ENCODE data around the gene MBOAT7.
"Not testable (repeated sequence)": the region's sequence is repeated elsewhere in the genome, so short reads cannot be mapped to it uniquely, and the experiment has no call there.

Gene MBOAT7

DNA sequence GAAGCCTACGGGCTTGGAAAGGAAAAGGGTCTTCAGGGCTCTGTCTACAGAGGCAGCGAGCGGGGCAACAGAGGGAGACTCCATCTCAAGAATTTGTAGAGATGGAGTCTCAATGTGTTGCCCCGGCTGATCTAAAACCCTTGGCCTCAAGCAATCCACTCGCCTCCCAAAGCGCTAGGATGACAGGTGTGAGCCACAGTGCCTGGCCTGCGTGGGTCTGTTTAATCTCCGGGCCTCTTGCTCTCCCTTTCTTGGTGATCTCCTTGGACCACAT is 19.3 kb upstream of the MBOAT7 start:
- no peak for DNase-seq

DNA sequence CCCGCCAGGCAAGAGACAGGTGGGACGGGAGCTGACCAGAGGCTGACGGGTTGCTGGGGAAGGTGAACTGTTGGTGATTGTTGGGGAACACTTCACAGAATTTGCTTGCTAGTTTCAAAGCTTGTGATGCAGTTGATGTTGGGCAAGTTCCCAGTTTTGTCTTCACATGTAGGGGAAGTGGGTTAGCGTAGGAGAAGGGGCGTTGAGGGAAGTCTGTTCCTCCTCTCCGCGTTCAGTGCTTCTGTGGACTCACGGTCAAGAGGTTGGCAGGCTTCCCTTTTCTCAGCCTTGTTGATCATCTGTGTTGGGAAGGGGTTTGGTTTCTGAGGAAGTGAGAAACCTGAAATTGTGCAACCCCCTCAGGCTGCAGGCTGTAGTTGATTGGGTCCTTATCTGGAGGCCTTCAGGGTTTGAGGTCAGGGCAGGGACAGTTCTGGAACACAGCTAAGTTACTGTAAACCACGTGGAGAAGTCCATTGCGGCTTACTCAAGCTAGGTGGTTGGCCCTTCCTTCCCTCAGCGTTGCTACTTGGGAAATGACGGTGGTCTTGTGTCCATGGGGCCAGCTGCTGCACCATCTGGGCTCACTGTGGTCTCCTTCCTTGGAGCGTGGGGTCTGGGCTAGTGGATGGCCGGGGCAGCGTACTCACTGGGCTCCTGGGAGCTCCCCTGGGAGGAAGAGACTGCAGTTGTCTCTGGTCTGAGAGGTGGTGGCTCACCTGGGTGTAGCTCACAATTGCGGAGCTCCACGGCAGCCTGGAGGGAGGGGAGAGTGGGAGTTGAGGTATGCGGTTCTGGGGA is 18.8 kb upstream of the MBOAT7 start:
- DNase-seq = no peak

DNA sequence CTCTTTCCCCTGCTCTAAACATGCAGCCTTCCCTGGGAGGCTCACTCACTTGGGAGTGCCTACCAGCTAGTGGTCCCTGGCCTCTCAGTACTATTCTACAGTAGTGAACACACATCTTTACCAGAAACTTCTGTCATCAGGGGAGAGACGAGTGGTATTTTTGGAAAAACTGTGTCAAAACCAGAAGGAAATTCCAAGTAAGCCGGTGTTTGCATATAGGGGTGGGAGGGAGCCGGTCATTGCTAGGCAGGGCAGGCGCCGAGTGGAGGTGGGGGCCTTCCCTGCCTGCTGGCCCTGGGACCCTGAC is 18.2 kb upstream of the MBOAT7 start:
- no peak for DNase-seq

DNA sequence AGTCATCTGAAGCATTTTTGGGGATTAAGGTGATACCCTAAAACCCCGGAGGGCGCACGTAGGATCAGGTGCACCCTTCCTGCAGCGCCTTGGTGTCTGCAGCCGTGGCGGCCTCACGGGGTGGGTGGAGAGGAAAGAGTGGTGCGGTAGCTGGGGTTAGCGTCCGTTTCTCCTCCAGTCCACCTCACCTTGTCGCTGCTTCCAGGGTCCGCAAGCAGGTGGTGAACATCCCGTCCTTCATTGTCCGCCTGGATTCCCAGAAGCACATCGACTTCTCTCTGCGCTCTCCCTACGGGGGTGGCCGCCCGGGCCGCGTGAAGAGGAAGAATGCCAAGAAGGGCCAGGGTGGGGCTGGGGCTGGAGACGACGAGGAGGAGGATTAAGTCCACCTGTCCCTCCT is 17.8 kb upstream of the MBOAT7 start:
- not testable (repeated sequence) for DNase-seq

DNA sequence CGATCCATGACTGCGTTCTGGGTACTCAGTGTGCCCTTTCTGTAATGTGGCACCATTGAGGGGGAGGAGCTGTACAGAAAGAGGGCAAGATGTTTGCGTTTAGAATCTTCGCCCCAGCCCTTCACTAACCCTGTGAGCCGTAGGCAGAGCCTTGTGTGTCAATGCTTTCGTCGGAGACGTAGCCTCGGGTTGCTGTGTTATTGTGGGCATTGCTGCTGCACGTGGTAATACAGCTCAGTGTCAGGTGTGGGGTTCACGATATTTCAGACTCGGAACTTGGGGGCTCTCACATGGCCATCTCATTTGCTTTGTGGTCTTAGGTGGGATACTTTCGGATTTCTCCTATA is 17.4 kb upstream of the MBOAT7 start:
- DNase-seq = no peak

DNA sequence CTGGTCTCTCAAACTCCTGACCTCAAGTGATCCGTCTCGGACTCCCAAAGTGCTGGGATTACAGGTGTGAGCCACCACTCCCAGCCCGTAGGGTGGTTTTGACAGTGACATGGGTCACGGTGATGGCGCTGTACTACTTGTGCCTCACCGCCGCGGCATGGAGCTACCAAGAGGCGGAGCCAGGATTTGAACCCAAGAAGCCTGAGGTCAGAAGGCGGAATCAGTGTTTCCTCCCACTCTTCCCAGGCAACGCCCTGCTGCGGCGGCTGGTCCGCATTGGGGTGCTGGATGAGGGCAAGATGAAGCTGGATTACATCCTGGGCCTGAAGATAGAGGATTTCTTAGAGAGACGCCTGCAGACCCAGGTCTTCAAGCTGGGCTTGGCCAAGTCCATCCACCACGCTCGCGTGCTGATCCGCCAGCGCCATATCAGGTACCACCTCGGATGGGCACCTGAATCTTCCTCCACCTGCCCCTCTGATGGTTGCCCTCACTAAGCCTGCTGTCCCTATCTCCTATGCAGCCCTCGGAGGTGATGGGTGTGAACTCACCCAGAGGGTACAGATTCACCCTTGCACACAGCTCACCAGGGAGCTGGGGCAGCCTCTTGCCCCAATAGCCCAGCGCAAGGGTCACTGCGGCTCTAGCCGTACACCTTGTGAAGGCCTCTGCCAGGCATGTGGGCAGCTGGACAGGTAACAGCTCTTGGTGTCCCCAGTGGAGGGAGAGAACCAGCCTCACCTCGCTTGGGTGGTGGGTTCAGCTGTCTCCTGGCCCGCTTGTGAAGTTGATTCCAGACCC is 16.9 kb upstream of the MBOAT7 start:
- DNase-seq = no peak

DNA sequence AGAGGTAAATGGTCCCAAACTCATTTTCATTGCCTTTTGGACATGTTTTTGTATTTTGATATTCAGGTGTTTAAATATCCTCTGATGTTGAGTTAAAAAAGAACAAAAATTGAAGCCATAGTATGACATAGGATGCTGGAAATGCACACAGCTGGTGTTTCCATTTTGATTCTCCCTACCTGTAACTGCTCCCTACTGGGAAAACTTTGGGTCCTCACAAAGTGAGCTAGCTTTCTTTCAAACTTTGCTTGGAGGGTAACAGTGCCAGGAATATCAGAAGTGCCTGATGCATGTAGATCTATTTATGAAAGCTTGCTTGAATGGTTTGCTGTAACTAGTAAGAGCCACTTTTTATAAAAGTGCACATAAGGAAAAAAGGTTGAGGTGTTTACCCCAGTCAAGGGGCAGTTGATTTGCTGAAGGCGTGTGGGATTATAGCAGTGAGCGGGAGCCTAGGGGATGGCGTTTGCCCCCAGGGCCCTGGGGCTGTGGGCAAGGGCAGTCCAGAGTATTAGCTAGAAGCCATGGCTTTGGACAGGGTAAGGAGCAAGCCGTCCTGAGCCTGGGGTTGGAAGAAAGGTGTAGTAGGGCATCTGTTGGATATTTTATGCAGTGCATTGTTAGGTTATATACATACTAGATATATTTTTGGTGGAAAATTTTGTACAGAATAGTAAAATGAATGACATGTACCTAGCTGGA is 15.5 kb upstream of the MBOAT7 start:
- DNase-seq = no peak

DNA sequence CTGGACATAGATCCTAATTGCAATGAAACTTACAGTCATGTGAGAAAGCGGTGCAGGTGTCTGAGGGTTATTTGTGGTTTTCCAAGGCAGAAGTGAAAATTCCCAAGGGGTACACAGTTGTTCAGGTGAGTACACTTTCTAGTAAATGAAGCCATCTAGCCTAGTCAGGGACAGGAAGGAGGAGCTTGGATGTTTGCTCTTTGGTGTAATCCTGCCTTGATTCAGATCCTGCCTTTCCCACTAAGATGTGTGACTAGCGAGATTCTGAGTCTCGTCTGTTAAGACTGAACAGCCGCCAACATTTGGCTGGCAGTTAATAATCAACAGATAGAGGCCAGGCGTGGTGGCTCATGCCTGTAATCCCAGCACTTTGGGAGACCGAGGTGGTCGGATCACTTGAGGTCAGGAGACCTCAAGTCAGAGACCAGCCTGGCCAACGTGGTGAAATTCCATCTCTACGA is 13.8 kb upstream of the MBOAT7 start:
- no peak for DNase-seq

DNA sequence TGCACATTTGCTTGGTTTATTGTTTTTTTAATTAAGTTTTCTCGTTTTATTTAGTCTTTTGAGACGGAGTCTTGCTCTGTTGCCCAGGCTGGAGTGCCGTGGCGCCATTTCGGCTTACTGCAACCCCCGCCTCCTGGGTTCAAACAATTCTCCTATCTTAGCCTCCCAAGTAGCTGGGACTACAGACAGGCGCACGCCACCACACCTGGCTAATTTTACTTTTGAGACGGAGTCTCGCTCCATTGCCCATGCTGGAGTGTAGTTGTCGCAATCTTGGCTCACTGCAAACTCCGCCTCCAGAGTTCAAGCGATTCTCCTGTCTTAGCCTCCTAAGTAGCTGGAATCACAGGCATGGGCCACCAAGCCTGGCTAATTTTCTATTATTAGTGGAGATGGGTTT is 12.6 kb upstream of the MBOAT7 start:
- DNase-seq = no peak

DNA sequence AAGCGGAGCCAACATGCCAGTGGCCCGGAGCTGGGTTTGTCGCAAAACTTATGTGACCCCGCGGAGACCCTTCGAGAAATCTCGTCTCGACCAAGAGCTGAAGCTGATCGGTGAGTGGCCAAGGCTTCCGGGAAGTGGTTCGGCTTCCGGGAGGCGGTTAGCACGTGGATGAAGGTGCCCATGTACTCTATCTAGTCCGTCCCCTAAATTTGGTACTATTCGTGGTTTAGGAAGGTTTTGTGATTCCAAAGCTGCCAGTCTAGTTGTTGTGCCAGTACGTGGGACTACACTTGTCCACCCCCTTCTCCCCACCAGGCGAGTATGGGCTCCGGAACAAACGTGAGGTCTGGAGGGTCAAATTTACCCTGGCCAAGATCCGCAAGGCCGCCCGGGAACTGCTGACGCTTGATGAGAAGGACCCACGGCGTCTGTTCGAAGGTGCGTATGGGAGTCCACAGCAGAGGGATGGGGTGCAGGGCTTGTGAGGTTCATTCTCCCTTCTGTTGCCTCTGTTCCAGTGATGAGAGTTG is 11.9 kb upstream of the MBOAT7 start:
- no peak for DNase-seq

DNA sequence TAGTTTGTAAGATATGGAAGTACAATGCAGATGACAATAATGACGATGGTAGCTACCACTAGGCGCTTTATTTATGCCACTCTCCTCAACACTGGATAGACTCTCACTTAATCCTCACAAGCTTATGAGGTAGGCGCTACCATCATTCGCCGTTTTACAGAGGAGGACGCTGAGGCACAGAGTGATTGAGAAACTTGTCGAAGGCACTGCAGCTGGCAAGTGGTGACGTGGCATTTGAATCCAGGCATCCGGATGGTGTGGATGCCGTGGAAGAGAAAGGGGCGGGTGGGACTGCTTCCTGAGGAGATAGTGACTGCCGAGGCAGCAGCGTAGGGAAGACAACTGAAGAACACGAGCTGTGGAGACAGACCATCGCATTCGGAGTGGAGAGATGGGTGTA is 10.0 kb upstream of the MBOAT7 start:
- DNase-seq = no peak

DNA sequence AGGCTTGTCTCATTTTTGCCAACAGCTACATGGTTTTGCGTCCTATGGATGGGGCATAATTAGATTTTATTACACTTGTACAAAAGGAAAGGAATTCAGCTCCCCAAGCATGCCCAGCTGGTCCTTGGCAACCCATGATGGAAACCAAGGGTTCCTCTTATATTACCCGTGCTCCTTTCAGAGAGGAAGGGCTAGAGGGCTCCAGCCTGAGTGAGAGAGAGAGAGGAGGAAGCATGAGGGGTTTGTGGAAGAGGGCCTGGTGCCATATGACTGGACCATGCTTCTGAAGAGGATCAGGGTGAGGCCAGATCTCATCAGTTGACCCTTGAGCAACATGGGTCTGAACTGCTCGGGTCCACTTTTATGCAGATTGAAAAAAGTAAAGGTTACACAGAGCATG is 7.7 kb upstream of the MBOAT7 start:
- no peak for DNase-seq

DNA sequence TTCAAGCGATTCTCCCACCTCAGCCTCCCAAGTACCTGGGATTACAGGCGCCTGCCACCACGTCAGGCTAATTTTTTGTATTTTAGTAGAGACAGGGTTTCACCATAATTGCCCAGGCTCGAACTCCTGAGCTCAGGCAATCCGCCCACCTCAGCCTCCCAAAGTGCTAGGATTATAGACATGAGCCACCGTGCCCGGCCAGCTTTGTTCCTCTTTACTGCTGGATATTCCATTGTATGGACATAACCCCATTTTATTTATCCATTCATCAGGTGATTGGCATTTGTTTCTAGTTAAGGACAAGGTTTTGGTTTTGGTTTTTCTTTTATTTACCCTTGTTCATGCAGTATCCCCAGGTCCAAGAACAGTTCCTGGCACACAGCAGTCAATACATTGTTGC is 7.2 kb upstream of the MBOAT7 start:
- no peak for DNase-seq

DNA sequence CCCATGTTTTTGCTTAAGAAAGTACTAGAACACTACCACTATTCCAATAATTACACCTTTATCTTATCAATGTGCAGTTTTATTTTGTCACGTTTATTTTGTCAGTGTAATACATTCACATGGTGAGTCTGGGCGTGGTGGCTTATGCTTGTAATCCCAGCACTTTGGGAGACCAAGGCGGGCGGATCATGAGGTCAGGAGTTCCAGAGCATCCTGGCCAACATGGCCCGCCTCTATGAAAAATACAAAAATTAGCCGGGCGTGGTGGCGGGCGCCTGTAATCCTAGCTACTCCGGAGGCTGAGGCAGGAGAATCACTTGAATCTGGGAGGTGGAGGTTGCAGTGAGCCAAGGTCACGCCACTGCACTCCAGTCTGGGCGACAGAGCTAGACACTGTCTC is 5.1 kb upstream of the MBOAT7 start:
- not testable (repeated sequence) for DNase-seq

DNA sequence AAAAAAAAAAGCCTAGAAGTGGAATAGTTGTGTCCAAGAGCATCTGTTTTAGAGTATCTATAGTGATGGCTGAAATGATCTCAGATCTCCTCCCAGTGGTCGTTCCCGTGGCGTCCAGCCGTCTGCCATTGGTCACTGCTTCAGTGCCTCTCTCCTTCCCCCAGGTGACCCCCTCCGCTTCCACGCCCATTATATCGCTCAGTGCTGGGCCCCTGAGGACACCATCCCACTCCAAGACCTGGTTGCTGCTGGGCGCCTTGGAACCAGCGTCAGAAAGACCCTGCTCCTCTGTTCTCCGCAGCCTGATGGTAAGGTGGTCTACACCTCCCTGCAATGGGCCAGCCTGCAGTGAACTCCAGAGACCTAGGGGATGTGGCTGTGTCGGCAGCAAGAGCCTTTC is 3.6 kb upstream of the MBOAT7 start:
- DNase-seq = no peak

DNA sequence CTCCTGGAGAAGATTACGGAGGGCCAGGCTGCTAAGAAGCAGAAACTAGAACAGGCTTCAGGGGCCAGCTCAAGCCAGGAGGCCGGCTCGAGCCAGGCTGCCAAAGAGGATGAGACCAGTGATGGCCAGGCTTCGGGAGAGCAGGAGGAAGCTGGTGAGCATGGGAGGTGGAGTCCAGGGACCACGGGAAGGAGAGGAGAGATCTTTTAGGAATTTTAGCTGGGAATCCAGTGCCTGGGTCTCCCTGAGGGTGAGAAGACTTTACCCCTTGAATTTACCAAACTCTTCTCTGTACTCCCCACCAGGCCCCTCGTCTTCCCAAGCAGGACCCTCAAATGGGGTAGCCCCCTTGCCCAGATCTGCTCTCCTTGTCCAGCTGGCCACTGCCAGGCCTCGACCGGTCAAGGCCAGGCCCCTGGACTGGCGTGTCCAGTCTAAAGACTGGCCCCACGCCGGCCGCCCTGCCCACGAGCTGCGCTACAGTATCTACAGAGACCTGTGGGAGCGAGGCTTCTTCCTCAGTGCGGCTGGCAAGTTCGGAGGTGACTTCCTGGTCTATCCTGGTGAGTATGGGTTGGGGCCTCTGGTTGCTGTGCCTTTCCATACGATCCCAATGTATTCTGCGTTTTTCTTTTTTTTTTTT is 2.6 kb upstream of the MBOAT7 start:
- no peak for DNase-seq

DNA sequence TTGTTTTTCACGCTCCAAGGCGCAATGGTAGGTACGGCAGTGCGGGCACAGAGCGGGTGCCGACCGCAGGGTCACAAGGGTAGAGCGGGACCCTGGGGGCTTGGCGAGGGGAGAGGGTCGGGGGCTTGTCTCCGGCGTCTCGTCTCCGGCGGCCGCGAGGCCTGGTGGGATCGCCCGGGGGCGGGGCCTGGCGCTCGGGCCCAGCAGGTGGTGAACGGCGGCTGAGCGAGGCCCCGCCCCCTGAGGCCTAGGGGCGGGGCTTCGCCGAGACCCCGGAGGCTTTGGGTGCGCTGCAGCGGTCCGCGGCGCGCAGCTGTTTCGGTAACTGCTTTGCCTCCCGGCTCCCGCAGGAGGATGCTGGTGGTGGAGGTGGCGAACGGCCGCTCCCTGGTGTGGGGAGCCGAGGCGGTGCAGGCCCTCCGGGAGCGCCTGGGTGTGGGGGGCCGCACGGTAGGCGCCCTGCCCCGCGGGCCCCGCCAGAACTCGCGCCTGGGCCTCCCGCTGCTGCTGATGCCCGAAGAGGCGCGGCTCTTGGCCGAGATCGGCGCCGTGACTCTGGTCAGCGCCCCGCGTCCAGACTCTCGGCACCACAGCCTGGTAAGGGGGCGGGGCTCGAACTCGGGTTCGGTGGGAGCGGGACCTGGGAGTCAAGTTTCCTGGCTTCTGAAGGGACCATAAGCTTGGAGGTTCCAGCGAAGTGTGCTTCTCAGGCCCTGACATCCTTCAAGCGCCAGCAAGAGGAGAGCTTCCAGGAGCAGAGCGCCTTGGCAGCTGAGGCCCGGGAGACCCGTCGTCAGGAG is 1.8 kb upstream of the MBOAT7 start, which contains the start of gene TSEN34:
Gene TSEN34 (plus strand): TSS at position 298 of the 800 bp plus-strand sequence. CDS start 57 bp downstream, at position 355.
- peak; percentile 90 for DNase-seq

DNA sequence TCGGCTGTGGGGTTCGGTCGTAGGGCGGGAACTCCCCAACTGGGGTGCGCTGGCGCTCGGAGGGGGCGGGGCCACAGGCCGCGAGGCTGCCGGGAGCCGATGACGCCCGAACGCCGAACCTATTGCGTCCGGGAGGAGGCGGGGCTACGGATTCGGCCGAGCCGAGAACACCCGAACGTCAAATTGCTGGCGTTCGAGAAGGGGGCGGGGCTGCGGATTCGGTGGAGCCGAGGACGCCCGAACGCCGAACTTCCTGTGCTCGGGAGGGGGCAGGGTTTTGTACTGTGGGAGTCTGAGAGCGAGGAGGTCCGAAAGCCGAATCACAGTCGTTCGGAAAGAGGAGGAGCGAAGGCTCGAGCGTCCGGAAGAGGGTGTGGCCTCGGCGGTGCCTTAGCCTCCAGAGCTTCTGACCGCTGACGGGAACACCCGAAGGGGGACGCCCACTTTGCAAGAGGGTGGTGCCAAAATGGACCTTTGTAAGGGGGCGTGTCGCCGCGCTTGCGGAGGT is 1.2 kb upstream of the MBOAT7 start:
- peak; percentile 100 for DNase-seq

DNA sequence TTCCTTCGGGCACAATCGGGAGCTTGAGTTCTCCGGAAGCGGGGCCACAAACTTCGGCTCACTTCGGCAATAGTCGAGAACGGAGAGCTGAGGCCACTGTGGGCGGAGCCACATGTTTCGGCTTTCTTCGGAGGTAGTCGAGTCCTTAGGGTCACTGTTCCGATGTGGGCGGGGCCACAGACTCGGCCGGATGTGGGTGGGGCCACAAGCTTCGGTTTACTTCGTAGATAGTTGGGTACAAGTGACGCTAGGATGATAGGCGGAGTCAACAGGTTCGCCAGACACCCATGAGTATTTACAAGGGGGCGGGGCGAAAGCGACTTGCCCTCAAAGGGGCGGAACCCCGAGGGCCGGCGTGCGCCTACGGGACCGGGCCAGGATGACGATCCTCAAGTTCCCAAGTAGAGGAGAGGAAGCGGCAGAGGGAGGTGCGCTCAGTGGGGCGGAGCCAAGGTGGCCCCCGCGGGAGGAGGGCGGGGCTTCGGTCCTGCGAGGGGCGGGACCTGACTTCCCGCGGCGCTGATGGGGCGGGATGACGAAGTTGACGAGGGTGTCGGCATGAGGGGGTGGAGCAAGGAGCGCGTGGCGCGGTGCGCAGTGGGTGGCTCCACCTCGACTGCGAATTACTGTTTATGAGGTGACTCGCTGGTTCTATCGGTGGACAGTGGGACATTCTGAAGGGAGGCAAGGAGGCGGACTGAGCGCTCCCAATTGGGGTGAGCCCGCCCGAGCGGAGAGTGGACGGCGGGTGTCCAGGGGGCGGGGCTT is 539 bp upstream of the MBOAT7 start:
- peak; percentile 100 for DNase-seq

DNA sequence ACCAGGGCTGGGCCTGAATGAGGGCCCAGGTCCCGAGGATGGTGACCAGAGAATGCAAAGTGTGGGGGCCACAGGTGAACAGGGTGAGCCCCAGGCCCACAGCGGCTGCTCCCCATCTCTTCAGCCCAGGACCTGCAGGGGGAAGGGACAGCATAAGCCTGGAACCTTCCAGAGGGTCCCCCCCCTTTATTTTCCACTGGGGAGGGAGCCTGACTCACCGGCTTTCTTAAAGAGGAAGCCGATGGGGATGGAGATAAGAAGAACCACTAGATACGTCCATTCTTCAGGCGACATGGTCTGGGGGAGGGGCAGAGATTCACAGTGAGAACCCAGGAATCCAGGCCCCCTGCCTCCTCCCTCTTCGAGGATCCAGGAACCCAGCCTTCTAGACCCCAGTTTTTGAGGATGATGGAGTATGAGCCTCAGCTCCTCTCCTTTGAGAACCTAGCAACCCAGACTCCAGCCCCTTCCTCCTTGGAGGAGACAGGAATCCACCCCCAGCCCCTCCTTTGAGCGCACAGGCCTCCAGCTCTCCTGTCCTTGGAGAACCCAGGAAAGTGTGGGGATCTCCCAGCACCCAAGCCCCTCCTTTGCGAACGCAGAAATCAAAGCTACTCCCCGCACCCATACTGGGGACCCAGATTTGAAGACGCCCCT is 1.0 kb downstream of the MBOAT7 start:
- peak; percentile 19 for DNase-seq

DNA sequence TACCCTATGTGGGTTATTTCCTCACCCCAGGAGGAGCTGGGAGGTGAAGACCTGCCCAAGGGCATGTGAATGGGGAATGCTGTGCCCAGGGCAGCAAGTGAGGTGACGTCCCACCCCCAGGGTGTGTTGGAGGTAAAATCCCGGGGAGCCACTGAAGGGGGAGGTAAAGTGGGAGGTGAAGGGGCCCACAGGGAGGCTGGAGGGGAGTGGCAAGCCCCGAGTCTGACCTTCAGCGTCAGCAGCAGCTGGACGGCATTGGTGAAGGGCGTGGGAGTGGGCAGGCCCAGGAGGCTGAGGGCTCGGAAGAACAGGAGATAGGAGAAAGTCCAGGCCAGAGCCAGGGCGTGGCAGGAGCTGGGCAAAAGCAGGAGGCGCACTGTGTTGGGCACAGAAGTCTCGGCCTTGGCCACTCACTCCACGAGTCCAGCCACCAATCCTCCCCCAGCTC is 2.4 kb downstream of the MBOAT7 start:
- no peak for DNase-seq

Data from NCI-H146 (cell line).